Measurements from ENCODE around the gene PDK1. TPM values are rescaled to one million over a fixed set of nuclear protein-coding genes. Genes with fewer than 3 reads are reported as not detected.
A peak's percentile ranks its signal among the peaks of the same experiment; 100 is the strongest.

Gene PDK1
- total RNA-seq, 1 experiment from 2014 or later = 6.8 TPM

GRCh38 chr2:172556284-172557033 lies 569 bp downstream of the PDK1 start:
- peak; percentile 70 for DNase-seq (ENCODE audit: low spot score)
- no TSS peak for BruUV-seq (replicated peaks)
- POLR2A ChIA-PET (ENCODE audit: low non-redundant PET) = no interaction called here
- H3K36me3 ChIP-seq (ENCODE audit: insufficient read depth, low read length, poor library complexity, severe bottlenecking) = no peaks in the 10 kb centered on the region
- intact Hi-C loops (cut with micrococcal nuclease; ENCODE audit: unreplicated experiment) = no loop called here
- H3K9me3 ChIP-seq (ENCODE audit: low read depth, low read length, poor library complexity, severe bottlenecking) = no peaks in the 10 kb centered on the region
- no peaks in the 10 kb centered on the region for H3K27me3 ChIP-seq (replicated peaks; ENCODE audit: insufficient read depth, low read depth, low read length, poor library complexity)
- H3K4me3 ChIP-seq (ENCODE audit: low read depth, low read length, poor library complexity, severe bottlenecking) = peak overlapping the region; percentile 90
- CTCF ChIA-PET = interaction anchor here (0.5 kb wide), 1 partner anchor 215 kb away, joined by 8 read pairs; no protein-coding TSS in a partner anchor
- H3K27ac ChIP-seq (ENCODE audit: low read depth, low read length, poor library complexity, severe bottlenecking) = peak overlapping the region; percentile 84
- H3K4me1 ChIP-seq (ENCODE audit: insufficient read depth, low read length, poor library complexity, severe bottlenecking) = peaks cover 4% of the 10 kb centered on the region
- TF ChIP-seq EZH2 (IDR thresholded peaks at IDR 0.05; ENCODE audit: borderline replicate concordance, low read depth, low read length, poor library complexity, severe bottlenecking) = no peak
- TF ChIP-seq, protein P1, sequence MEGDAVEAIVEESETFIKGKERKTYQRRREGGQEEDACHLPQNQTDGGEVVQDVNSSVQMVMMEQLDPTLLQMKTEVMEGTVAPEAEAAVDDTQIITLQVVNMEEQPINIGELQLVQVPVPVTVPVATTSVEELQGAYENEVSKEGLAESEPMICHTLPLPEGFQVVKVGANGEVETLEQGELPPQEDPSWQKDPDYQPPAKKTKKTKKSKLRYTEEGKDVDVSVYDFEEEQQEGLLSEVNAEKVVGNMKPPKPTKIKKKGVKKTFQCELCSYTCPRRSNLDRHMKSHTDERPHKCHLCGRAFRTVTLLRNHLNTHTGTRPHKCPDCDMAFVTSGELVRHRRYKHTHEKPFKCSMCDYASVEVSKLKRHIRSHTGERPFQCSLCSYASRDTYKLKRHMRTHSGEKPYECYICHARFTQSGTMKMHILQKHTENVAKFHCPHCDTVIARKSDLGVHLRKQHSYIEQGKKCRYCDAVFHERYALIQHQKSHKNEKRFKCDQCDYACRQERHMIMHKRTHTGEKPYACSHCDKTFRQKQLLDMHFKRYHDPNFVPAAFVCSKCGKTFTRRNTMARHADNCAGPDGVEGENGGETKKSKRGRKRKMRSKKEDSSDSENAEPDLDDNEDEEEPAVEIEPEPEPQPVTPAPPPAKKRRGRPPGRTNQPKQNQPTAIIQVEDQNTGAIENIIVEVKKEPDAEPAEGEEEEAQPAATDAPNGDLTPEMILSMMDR (conservative IDR thresholded peaks at IDR 0.05; ENCODE audit: low read depth, low read length) = no peak

DNA sequence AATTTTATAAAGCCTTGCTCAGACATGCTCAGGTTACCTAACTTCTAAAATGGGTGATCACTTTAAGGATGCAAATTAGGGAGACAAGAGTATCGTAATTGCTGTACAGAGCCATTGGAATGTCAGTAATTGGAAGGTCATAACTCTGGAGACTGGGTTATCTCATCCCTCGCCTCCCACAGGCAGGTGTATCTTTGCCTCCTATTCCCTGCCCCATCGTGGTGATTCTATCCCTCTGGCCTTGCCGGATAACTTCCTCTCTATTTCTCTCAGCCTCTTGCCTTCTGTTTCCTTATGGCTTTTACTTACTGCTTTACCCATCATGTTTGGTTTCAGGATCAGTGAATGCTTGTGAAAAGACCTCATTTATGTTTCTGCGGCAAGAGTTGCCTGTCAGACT lies 2.5 kb downstream of the PDK1 start:
- Histone ChIP-seq H3K4me3 (ENCODE audit: low read depth, low read length, poor library complexity, severe bottlenecking) (no peak overlapping the region), H3K9me3 (ENCODE audit: low read depth, low read length, poor library complexity, severe bottlenecking) (no peaks in the 10 kb centered on the region), H3K27me3 (replicated peaks; ENCODE audit: insufficient read depth, low read depth, low read length, poor library complexity) (no peaks in the 10 kb centered on the region), H3K4me1 (ENCODE audit: insufficient read depth, low read length, poor library complexity, severe bottlenecking) (peaks cover 4% of the 10 kb centered on the region), H3K36me3 (ENCODE audit: insufficient read depth, low read length, poor library complexity, severe bottlenecking) (peaks cover 7% of the 10 kb centered on the region), H3K27ac (ENCODE audit: low read depth, low read length, poor library complexity, severe bottlenecking) (no peak overlapping the region)
- DNase-seq (ENCODE audit: low spot score) = no peak
- POLR2A ChIA-PET (ENCODE audit: low non-redundant PET) = no interaction called here
- TF ChIP-seq, protein P1 (conservative IDR thresholded peaks at IDR 0.05; ENCODE audit: low read depth, low read length) = no peak
- TF ChIP-seq EZH2 (IDR thresholded peaks at IDR 0.05; ENCODE audit: borderline replicate concordance, low read depth, low read length, poor library complexity, severe bottlenecking) = no peak
- intact Hi-C loops (cut with micrococcal nuclease; ENCODE audit: unreplicated experiment) = no loop called here
- CTCF ChIA-PET = no interaction called here
- BruUV-seq (replicated peaks) = no TSS peak

GRCh38 chr2:172560721-172561120 lies 4.8 kb downstream of the PDK1 start:
- TF ChIP-seq, protein P1 (conservative IDR thresholded peaks at IDR 0.05; ENCODE audit: low read depth, low read length) = no peak
- no peak for TF ChIP-seq EZH2 (IDR thresholded peaks at IDR 0.05; ENCODE audit: borderline replicate concordance, low read depth, low read length, poor library complexity, severe bottlenecking)
- H3K4me3 ChIP-seq (ENCODE audit: low read depth, low read length, poor library complexity, severe bottlenecking) = no peak overlapping the region
- intact Hi-C loops (cut with micrococcal nuclease; ENCODE audit: unreplicated experiment) = no loop called here
- POLR2A ChIA-PET (ENCODE audit: low non-redundant PET) = no interaction called here
- H3K9me3 ChIP-seq (ENCODE audit: low read depth, low read length, poor library complexity, severe bottlenecking) = no peaks in the 10 kb centered on the region
- H3K27me3 ChIP-seq (replicated peaks; ENCODE audit: insufficient read depth, low read depth, low read length, poor library complexity) = no peaks in the 10 kb centered on the region
- no peak overlapping the region for H3K27ac ChIP-seq (ENCODE audit: low read depth, low read length, poor library complexity, severe bottlenecking)
- CTCF ChIA-PET = no interaction called here
- peaks cover 9% of the 10 kb centered on the region for H3K36me3 ChIP-seq (ENCODE audit: insufficient read depth, low read length, poor library complexity, severe bottlenecking)
- no peak for DNase-seq (ENCODE audit: low spot score)
- H3K4me1 ChIP-seq (ENCODE audit: insufficient read depth, low read length, poor library complexity, severe bottlenecking) = no peaks in the 10 kb centered on the region
- BruUV-seq (replicated peaks) = no TSS peak

Data from A673 (cell line).